ENCODE results near the gene SYT2.

SYT2 gene

GRCh38 chr1:202708456-202709275 is 1.6 kb downstream of the SYT2 start:
- no peak overlapping the region for H3K27ac ChIP-seq (replicated peaks)
- TF ChIP-seq REST (IDR thresholded peaks at IDR 0.05; ENCODE audit: insufficient replicate concordance, low read depth): no peak
- no peak for TF ChIP-seq SPI1 (IDR thresholded peaks at IDR 0.05; ENCODE audit: borderline replicate concordance, low read depth)
- TF ChIP-seq POLR2AphosphoS5 (IDR thresholded peaks at IDR 0.05; ENCODE audit: low read depth): no peak
- TF ChIP-seq GABPA (IDR thresholded peaks at IDR 0.05; ENCODE audit: low read depth): no peak
- no peak for TF ChIP-seq CTCF (IDR thresholded peaks at IDR 0.05; ENCODE audit: insufficient read depth, low read length)
- peaks cover 62% of the 10 kb centered on the region for H3K27me3 ChIP-seq (ENCODE audit: insufficient read depth, poor library complexity, severe bottlenecking)
- H3K4me3 ChIP-seq (replicated peaks; ENCODE audit: insufficient read depth, low read length): no peak overlapping the region
- DNase-seq (ENCODE audit: low read depth in 1 of 2, low spot score in 1 of 2): no peak

- H3K27ac ChIP-seq (replicated peaks): no peak overlapping the region
- no peak for DNase-seq (ENCODE audit: low read depth in 1 of 2, low spot score in 1 of 2)
- TF ChIP-seq REST (IDR thresholded peaks at IDR 0.05; ENCODE audit: insufficient replicate concordance, low read depth) (no peak), POLR2AphosphoS5 (IDR thresholded peaks at IDR 0.05; ENCODE audit: low read depth) (no peak), GABPA (IDR thresholded peaks at IDR 0.05; ENCODE audit: low read depth) (no peak), CTCF (IDR thresholded peaks at IDR 0.05; ENCODE audit: insufficient read depth, low read length) (no peak), SPI1 (IDR thresholded peaks at IDR 0.05; ENCODE audit: borderline replicate concordance, low read depth) (no peak)
- no peak overlapping the region for H3K4me3 ChIP-seq (replicated peaks; ENCODE audit: insufficient read depth, low read length)
- H3K27me3 ChIP-seq (ENCODE audit: insufficient read depth, poor library complexity, severe bottlenecking): peaks cover 55% of the 10 kb centered on the region
These were observed 3.4 kb downstream of the SYT2 start for GRCh38 chr1:202706851-202707250.

- DNase-seq (ENCODE audit: low read depth in 1 of 2, low spot score in 1 of 2): no peak
- Histone ChIP-seq H3K4me3 (replicated peaks; ENCODE audit: insufficient read depth, low read length) (no peak overlapping the region), H3K27me3 (ENCODE audit: insufficient read depth, poor library complexity, severe bottlenecking) (peaks cover 32% of the 10 kb centered on the region), H3K27ac (replicated peaks) (no peak overlapping the region)
- TF ChIP-seq REST (IDR thresholded peaks at IDR 0.05; ENCODE audit: insufficient replicate concordance, low read depth) (no peak), SPI1 (IDR thresholded peaks at IDR 0.05; ENCODE audit: borderline replicate concordance, low read depth) (no peak), POLR2AphosphoS5 (IDR thresholded peaks at IDR 0.05; ENCODE audit: low read depth) (no peak), GABPA (IDR thresholded peaks at IDR 0.05; ENCODE audit: low read depth) (no peak), CTCF (IDR thresholded peaks at IDR 0.05; ENCODE audit: insufficient read depth, low read length) (no peak)
These were observed 5.7 kb downstream of the SYT2 start for GRCh38 chr1:202704601-202705000.
